Endothelial cell of umbilical vein (primary cell): ENCODE results near the gene ASAH2. TPM values are rescaled to one million over a fixed set of nuclear protein-coding genes. Genes with fewer than 3 reads are reported as not detected.

Experiments used
- BruUV-seq: library from RNA; stranded (reverse); fragments of 400-500 nt; replicated peaks from 2 replicates; lab custom pipeline; 2021; lab: Mats Ljungman, UMichigan
- CTCF ChIA-PET: fragments of 300-600, 350-600 bp; sonication (Branson Sonifier 250); formaldehyde crosslinking; loops from one replicate; lab custom pipeline; 2021; ENCODE audit warnings: antibody characterized with exemption, inconsistent platforms; lab: Charles Lee
- POLR2A ChIA-PET: fragments of 300-600, 350-600 bp; sonication (Branson Sonifier 250); formaldehyde crosslinking; loops from one replicate; lab custom pipeline; 2021; ENCODE audit warnings: antibody characterized with exemption, inconsistent platforms; lab: Charles Lee
- DNase-seq: peaks from one replicate; pipeline ENCODE4 v3.0.0-alpha.2; 2011; ENCODE audit warnings: low read depth, low spot score
- FAIRE-seq: peaks from 2 replicates; lab custom pipeline; 2011; peaks lifted over from hg19 to GRCh38; lab: Jason Lieb, UNC
- H2AFZ ChIP-seq: 2 replicates; pipeline ENCODE4 v1.6.0; 2012; ENCODE audit warnings: low read depth, low read length, control low read depth, inconsistent platforms
- H3K27ac ChIP-seq: 2 replicates; pipeline ENCODE4 v1.5.1; 2011; ENCODE audit warnings: low read depth, mild to moderate bottlenecking, control low read depth, low read length, moderate library complexity; ENCODE audit not compliant: insufficient read depth
- H3K27me3 ChIP-seq, 2 experiments: 2 replicates each; pipeline versions ENCODE4 v1.6.0 to v1.6.1; 2011; ENCODE audit warnings: low read length in 2 of 2, mixed read lengths in 1 of 2; ENCODE audit not compliant: control insufficient read depth in 2 of 2, insufficient read depth in 2 of 2
- H3K36me3 ChIP-seq, 2 experiments: 2 replicates in 1 of 2; 3 replicates in 1 of 2; pipeline ENCODE4 v1.5.1; 2011; ENCODE audit warnings: low read length in 2 of 2, mild to moderate bottlenecking in 1 of 2, moderate library complexity in 1 of 2; ENCODE audit not compliant: control insufficient read depth in 2 of 2, insufficient read depth in 2 of 2; ENCODE audit errors: extremely low read depth in 1 of 2
- H3K4me1 ChIP-seq: 3 replicates; pipeline ENCODE4 v1.5.1; 2011; ENCODE audit warnings: mild to moderate bottlenecking, low read length; ENCODE audit not compliant: control insufficient read depth, insufficient read depth; ENCODE audit errors: extremely low read depth
- H3K4me2 ChIP-seq: 2 replicates; pipeline ENCODE4 v1.6.1; 2011; ENCODE audit warnings: low read length, control low read depth, mixed read lengths; ENCODE audit not compliant: insufficient read depth
- H3K4me3 ChIP-seq, 3 experiments: fragments of 200-600 bp in 1 of 3; sonication (generic), shearing (Covaris generic) in 1 of 3; replicated peaks in 1 of 3; 2 replicates each; pipeline ENCODE4 v1.5.1; 2011 to 2016; ENCODE audit warnings: control low read depth in 3 of 3, low read length in 3 of 3, mild to moderate bottlenecking in 2 of 3, inconsistent platforms in 1 of 3, low read depth in 1 of 3, moderate library complexity in 1 of 3; ENCODE audit not compliant: insufficient read depth in 1 of 3
- H3K79me2 ChIP-seq: 2 replicates; pipeline ENCODE4 v1.6.0; 2012; ENCODE audit warnings: low read length, inconsistent platforms; ENCODE audit not compliant: control insufficient read depth, insufficient read depth
- H3K9ac ChIP-seq: replicated peaks from 2 replicates; pipeline ENCODE3; 2011; ENCODE audit warnings: low read length, control low read depth; ENCODE audit not compliant: insufficient read depth; ENCODE audit errors: extremely low read depth
- H3K9me1 ChIP-seq: replicated peaks from 3 replicates; pipeline ENCODE4 v1.6.0; 2011; ENCODE audit warnings: mild to moderate bottlenecking, low read length; ENCODE audit not compliant: control insufficient read depth, insufficient read depth; ENCODE audit errors: extremely low read depth
- H3K9me3 ChIP-seq: replicated peaks from 2 replicates; pipeline ENCODE4 v1.5.1; 2012; ENCODE audit warnings: low read length, inconsistent platforms; ENCODE audit not compliant: control insufficient read depth, insufficient read depth
- H4K20me1 ChIP-seq: replicated peaks from 2 replicates; pipeline ENCODE3; 2011; ENCODE audit warnings: mild to moderate bottlenecking, low read length; ENCODE audit not compliant: control insufficient read depth, insufficient read depth; ENCODE audit errors: extremely low read depth
- CTCF ChIP-seq, 2 donors: IDR thresholded peaks; 1 replicate in 1 of 2; 2 replicates in 1 of 2; pipeline ENCODE4 v1.5.1; 2011; ENCODE audit warnings: low read length in 2 of 2, mild to moderate bottlenecking in 2 of 2, moderate library complexity in 2 of 2, control low read depth in 1 of 2, inconsistent platforms in 1 of 2, low read depth in 1 of 2; ENCODE audit not compliant: insufficient read depth in 1 of 2; ENCODE audit errors: extremely low read depth in 1 of 2
- EZH2 ChIP-seq: IDR thresholded peaks from 2 replicates; pipeline ENCODE4 v1.6.1; 2012; ENCODE audit warnings: borderline replicate concordance, low read depth, mild to moderate bottlenecking, moderate library complexity, low read length, inconsistent platforms; ENCODE audit not compliant: severe bottlenecking
- GATA2 ChIP-seq: IDR thresholded peaks from 2 replicates; pipeline ENCODE4 v1.7.0; 2011; ENCODE audit warnings: low read depth, mild to moderate bottlenecking, moderate library complexity, mixed read lengths, low read length; ENCODE audit not compliant: insufficient read length, insufficient read depth
- JUN ChIP-seq: IDR thresholded peaks from 2 replicates; pipeline ENCODE4 v1.6.1; 2011; ENCODE audit warnings: borderline replicate concordance, low read depth; ENCODE audit not compliant: insufficient read length, insufficient read depth
- MYC ChIP-seq: IDR thresholded peaks from one replicate; pipeline ENCODE4 v1.6.1; 2011; ENCODE audit warnings: mild to moderate bottlenecking, low read depth, low read length
- POLR2AphosphoS5 ChIP-seq: IDR thresholded peaks from 2 replicates; pipeline ENCODE4 v1.6.1; 2012; ENCODE audit warnings: low read depth, mild to moderate bottlenecking, control low read depth, low read length, moderate library complexity; ENCODE audit not compliant: insufficient read depth
- dilution Hi-C: fragments of 300-500 bp; cut with MboI; formaldehyde crosslinking; loops from one replicate; pipeline ENCODE4 v1.15.0; 2019; ENCODE audit warnings: low sequenced_read_pairs; ENCODE audit not compliant: extremely low pct_ligation_motif_present
- intact Hi-C: fragments of 100-400 bp; cut with micrococcal nuclease; formaldehyde crosslinking; loops from one replicate; pipeline ENCODE4 v1.10.0; 2022
- polyA plus RNA-seq, 4 experiments: library from polyadenylated mRNA; depleted of rRNA in 3 of 4; stranded (reverse) in 3 of 4; unstranded in 1 of 4; fragments of >200 nt; gene quantifications; 2 replicates each; pipeline versions ENCODE4 v1.2.1 to v1.2.3, GENCODE V29; 2011 to 2012; ENCODE audit warnings: missing spikeins in 1 of 4
- total RNA-seq: library from RNA; stranded (reverse); gene quantifications from 2 replicates; pipeline ENCODE4 v1.2.3, GENCODE V29; 2021

Gene ASAH2
- total and polyA plus RNA-seq, 2 donors (not counting 3 experiments of a cell fraction or from before 2014, with no cell fraction given), result 0.23 to 1.1 TPM

- no TSS peak for BruUV-seq
- H3K4me2 ChIP-seq, result no peak overlapping the region
- H3K4me3 ChIP-seq, result no peak overlapping the region
- H3K27me3 ChIP-seq, result peaks cover 8% of the 10 kb centered on the region in 2 experiments
- no peak for FAIRE-seq
- TF ChIP-seq POLR2AphosphoS5 (no peak), EZH2 (no peak), JUN (no peak), CTCF (IDR thresholded peaks at IDR 0.05; ENCODE audit: extremely low read depth in 1 of 2, insufficient read depth in 1 of 2, low read depth in 1 of 2, low read length in 2 of 2) (no peak), MYC (no peak), GATA2 (no peak)
- H3K27ac ChIP-seq, result no peak overlapping the region
- H3K79me2 ChIP-seq, result no peaks in the 10 kb centered on the region
- CTCF ChIA-PET, result no interaction called here
- no peaks in the 10 kb centered on the region for H3K9me3 ChIP-seq
- DNase-seq, result no peak
- no peaks in the 10 kb centered on the region for H3K4me1 ChIP-seq
- H2AFZ ChIP-seq, result no peak overlapping the region
- no peaks in the 10 kb centered on the region for H3K9me1 ChIP-seq
- H3K9ac ChIP-seq, result no peak overlapping the region
- dilution Hi-C loops, result no loop called here
- no peaks in the 10 kb centered on the region for H4K20me1 ChIP-seq
- no peaks in the 10 kb centered on the region for H3K36me3 ChIP-seq
- POLR2A ChIA-PET, result no interaction called here
- intact Hi-C loops, result no loop called here
Measured at GRCh38 chr10:50254479-50254878, 3.2 kb upstream of the ASAH2 start.
